Measurements from ENCODE around the gene SPATA31A3.
"Not testable (repeated sequence)": the region's sequence is repeated elsewhere in the genome, so short reads cannot be mapped to it uniquely, and the experiment has no call there.

SPATA31A3 gene
- 0 reads per million in 3 experiments for total RNA-seq

- not testable (repeated sequence) for DNase-seq
Measured at GRCh38 chr9:66992450-66992849, at the start of gene SPATA31A3. Gene SPATA31A3, minus strand, starts transcription at chr9:66992550. Its CDS starts 29 bp downstream, at chr9:66992521.

DNA sequence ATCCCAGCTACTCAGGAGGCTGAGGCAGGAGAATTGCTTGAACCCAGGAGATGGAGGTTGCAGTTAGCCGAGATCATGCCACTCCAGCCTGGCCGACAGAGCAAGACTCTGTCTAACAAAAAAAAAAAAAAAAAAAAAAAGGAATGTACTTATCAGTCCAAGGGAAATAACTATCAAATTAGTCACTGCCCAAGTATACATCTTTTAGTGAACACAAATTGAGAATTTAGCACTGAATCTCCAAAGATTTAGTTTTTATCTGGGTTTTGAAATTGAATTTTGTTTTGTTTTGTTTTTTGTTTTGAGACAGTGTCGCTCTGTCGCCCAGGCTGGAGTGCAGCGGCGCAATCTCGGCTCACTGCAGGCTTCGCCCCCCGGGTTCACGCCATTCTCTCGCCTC lies 39.8 kb downstream of the SPATA31A3 start:
- DNase-seq, result not testable (repeated sequence)

DNA sequence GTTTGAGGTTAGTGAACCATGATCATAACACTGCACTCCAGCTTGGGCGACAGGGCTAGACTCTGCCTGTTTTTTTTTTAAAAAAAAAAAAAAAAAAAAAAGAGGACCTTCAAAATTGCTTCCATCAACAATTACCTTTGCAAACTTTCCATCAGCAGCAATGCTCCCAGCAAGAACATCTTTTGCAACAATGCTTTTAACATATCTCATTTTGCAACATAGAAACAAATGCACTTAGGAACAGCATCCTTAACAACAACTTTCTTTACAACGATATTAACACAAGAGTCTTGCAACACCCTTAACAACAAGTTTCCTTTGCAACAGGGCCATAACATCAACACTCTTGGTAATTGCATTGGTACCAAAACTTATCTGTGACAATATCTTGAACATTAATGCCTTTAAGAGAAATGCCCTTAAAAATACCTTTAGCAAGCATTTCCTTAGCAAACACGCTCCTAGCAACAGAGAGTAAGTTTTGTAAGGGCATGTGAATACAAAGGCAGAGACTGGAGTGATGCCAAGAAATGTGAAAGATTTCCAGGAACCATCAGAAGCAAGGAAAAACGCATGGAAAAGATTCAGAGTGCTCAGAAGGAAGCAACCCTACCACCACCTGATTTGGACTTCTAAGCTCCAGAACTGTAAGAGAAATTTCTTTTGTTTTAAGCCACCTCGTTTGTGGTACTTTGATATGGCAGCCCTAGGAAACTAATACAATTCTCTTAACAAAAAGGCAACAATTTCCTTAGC lies 49.8 kb downstream of the SPATA31A3 start:
- not testable (repeated sequence) for DNase-seq

DNA sequence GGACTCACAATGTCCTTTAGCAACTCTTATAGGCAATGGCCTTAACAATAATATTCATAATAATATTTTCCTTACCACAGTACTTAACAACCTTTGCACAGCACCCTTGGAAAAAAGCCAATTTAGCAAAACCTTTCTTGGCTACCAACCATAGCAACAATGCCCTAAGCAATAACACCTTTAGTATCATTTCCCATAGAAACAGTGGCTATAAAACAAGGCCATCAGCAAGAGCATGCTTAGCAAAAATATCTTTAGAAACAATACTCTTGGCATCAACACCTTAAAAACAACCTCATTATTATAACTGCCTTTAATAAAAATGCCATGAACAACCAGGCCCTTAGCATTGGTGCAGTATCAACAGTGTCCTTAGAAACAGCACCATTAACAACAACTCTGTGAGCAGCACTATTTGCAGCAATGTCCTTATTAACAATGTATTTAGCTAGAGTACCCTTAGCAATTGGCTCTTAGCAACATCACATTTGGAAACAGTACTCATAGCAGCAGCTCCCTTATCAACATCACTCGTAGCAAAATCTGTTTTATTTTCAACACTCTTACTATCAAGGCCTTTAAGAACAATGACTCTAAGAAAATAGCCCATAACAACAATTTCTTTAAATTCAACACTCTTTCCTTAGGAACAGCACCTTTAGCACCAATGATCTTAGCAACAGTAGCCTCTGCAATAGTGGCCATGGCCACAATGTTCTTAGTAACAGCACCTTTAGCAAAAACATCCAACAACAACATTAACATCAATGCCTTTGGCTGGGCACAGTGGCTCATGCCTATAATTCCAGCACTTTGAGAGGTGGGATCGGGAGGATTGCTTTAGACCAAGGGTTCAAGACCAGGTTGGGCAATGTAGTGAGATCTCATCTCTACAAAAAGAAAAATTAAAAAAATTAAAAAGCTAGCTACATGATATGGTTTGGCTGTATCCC lies 52.2 kb downstream of the SPATA31A3 start:
- not testable (repeated sequence) for DNase-seq

DNA sequence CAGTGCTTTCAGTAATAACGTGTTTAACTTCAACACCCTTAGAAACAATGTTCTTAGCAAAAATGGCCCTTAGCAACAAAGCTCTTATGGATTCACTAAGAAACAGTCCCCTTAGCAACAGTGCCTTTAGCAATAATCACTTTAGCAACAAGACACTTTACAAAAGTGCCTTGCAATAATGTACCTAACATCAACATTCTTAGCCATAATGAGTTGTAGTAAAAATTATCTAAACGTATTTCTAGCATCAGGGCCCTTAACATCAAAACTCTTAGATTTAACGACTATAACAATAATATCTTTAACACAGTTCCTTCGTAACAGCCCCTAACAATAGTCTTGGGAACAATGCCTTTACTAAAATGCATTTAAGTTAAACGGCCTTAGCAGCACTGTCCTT lies 54.0 kb downstream of the SPATA31A3 start:
- not testable (repeated sequence) for DNase-seq

- not testable (repeated sequence) for DNase-seq
Measured at GRCh38 chr9:66937662-66938061, 54.7 kb downstream of the SPATA31A3 start.

All from central memory CD4-positive, alpha-beta T cell (primary cell).